Sigmoid colon (tissue), 4 donors: ENCODE measurements around the gene BMP8B.

Source experiments
- POLR2A ChIP-seq, 2 donors: fragments of 450-650 bp; IDR thresholded peaks; one replicate each; pipeline ENCODE4 v1.6.1; 2016; ENCODE audit warnings: antibody characterized with exemption in 2 of 2, mild to moderate bottlenecking in 2 of 2, moderate library complexity in 2 of 2
- POLR2AphosphoS5 ChIP-seq, 4 donors: sonication (generic); formaldehyde crosslinking; IDR thresholded peaks; one replicate each; pipeline ENCODE4 v1.6.1; 2017; ENCODE audit warnings: antibody characterized with exemption in 4 of 4
- TF ChIP-seq, protein P1 (sequence below), 4 experiments: fragments of 450-650 bp in 3 of 4; fragments of 200-600 bp in 1 of 4; IDR thresholded peaks; one replicate each; pipeline ENCODE4 v1.5.1; 2016 to 2019; ENCODE audit warnings: antibody characterized with exemption in 4 of 4, mild to moderate bottlenecking in 3 of 4, moderate library complexity in 2 of 4

DNA sequence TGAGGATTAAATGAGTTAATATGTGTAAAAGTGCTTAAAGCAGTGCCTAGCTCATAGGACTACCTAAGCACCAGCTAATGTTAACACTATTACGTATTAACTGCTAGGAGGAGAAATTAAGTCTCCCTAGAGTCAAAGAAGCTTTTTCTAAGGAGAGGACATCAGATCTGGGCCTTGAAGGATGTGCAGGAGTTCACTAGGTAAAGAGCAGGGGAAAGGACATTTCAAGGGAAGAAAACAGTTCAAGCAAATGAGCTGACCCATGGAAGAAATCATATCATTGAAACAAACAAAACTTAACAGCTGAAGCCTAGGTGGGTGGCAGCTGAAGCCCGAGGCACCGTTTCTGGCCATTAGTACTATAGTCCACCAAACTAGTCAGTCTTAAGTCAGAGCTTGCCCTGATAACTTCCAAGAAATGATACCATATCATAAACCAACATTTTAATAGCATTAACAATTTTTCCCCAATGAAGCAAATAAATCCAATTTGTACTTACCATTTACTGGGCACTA is 48.0 kb upstream of the BMP8B start:
- no peak for TF ChIP-seq POLR2AphosphoS5 (IDR thresholded peaks at IDR 0.05)
- TF ChIP-seq, protein P1, sequence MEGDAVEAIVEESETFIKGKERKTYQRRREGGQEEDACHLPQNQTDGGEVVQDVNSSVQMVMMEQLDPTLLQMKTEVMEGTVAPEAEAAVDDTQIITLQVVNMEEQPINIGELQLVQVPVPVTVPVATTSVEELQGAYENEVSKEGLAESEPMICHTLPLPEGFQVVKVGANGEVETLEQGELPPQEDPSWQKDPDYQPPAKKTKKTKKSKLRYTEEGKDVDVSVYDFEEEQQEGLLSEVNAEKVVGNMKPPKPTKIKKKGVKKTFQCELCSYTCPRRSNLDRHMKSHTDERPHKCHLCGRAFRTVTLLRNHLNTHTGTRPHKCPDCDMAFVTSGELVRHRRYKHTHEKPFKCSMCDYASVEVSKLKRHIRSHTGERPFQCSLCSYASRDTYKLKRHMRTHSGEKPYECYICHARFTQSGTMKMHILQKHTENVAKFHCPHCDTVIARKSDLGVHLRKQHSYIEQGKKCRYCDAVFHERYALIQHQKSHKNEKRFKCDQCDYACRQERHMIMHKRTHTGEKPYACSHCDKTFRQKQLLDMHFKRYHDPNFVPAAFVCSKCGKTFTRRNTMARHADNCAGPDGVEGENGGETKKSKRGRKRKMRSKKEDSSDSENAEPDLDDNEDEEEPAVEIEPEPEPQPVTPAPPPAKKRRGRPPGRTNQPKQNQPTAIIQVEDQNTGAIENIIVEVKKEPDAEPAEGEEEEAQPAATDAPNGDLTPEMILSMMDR (IDR thresholded peaks at IDR 0.05) = no peak
- TF ChIP-seq POLR2A (IDR thresholded peaks at IDR 0.05) = no peak
